AML-193 (cell line): ENCODE results near the gene WHRN.

Experiments
- DNase-seq, 2 experiments: peaks; one replicate each; lab custom pipeline; 2025; lab: John Stamatoyannopoulos, UW

WHRN gene

GRCh38 chr9:114449236-114449635 lies 56.0 kb downstream of the WHRN start:
- DNase-seq, result no peak

GRCh38 chr9:114448706-114449105 lies 56.6 kb downstream of the WHRN start:
- no peak for DNase-seq

- no peak for DNase-seq
Measured at GRCh38 chr9:114446672-114447450, 58.4 kb downstream of the WHRN start.

- DNase-seq, result no peak
Measured at GRCh38 chr9:114446036-114446435, 59.2 kb downstream of the WHRN start.

- no peak for DNase-seq
Measured at GRCh38 chr9:114445616-114446015, 59.7 kb downstream of the WHRN start.

GRCh38 chr9:114442022-114442421 lies 63.3 kb downstream of the WHRN start:
- no peak for DNase-seq

GRCh38 chr9:114437401-114437893 lies 67.8 kb downstream of the WHRN start:
- DNase-seq, result no peak

- peak; percentile 22 to 29 for DNase-seq
Measured at GRCh38 chr9:114434878-114435311, 70.4 kb downstream of the WHRN start.

- no peak for DNase-seq
Measured at GRCh38 chr9:114433720-114434255, 71.5 kb downstream of the WHRN start.

- DNase-seq, result no peak
Measured at GRCh38 chr9:114433086-114433485, 72.2 kb downstream of the WHRN start.

GRCh38 chr9:114432323-114433067 lies 72.8 kb downstream of the WHRN start:
- no peak for DNase-seq

GRCh38 chr9:114431770-114432169 lies 73.5 kb downstream of the WHRN start:
- no peak for DNase-seq

- DNase-seq, result no peak
Measured at GRCh38 chr9:114431003-114431402, 74.3 kb downstream of the WHRN start.

- DNase-seq, result no peak
Measured at GRCh38 chr9:114430457-114430856, 74.8 kb downstream of the WHRN start.

- no peak for DNase-seq
Measured at GRCh38 chr9:114429488-114429887, 75.8 kb downstream of the WHRN start.

- no peak for DNase-seq
Measured at GRCh38 chr9:114428466-114428865, 76.8 kb downstream of the WHRN start.

GRCh38 chr9:114427644-114428043 lies 77.6 kb downstream of the WHRN start:
- no peak for DNase-seq

- DNase-seq, result no peak
Measured at GRCh38 chr9:114426046-114426948, 79.0 kb downstream of the WHRN start.

GRCh38 chr9:114425126-114425525 lies 80.1 kb downstream of the WHRN start:
- DNase-seq, result no peak

GRCh38 chr9:114424126-114424525 lies 81.1 kb downstream of the WHRN start:
- no peak for DNase-seq

- no peak for DNase-seq
Measured at GRCh38 chr9:114423181-114423580, 82.1 kb downstream of the WHRN start.

- no peak for DNase-seq
Measured at GRCh38 chr9:114421147-114421546, 84.1 kb downstream of the WHRN start.
